Activated B cell treated with CpG ODN at 0.5 μM for 24 hours (primary cell): ENCODE data around the gene RIPPLY1. TPM values are rescaled to one million over a fixed set of nuclear protein-coding genes. Genes with fewer than 3 reads are reported as not detected.

ENCODE experiments used
- ATAC-seq: fragments of 200-7000 bp; cut with Tn5 transposase; one replicate; pipeline ENCODE4 v1.10.0; 2021; ENCODE audit warnings: low read depth, mild to moderate bottlenecking, moderate library complexity
- CTCF ChIA-PET: fragments of 350-600 bp; sonication (Branson Sonifier 250); formaldehyde crosslinking; loops from one replicate; lab custom pipeline; 2021; ENCODE audit warnings: antibody characterized with exemption; lab: Charles Lee
- POLR2A ChIA-PET: fragments of 350-600 bp; sonication (Branson Sonifier 250); formaldehyde crosslinking; loops from one replicate; lab custom pipeline; 2021; ENCODE audit warnings: antibody characterized with exemption; lab: Charles Lee
- DNase-seq: peaks from one replicate; pipeline ENCODE4 v3.0.0; 2022
- H3K27ac Mint-ChIP-seq: one replicate; pipeline ENCODE4 v1.8.0; 2020; ENCODE audit warnings: mixed read lengths
- H3K27me3 Mint-ChIP-seq: one replicate; pipeline ENCODE4 v1.8.0; 2021; ENCODE audit warnings: mixed read lengths
- H3K36me3 Mint-ChIP-seq: one replicate; pipeline ENCODE4 v1.8.0; 2021; ENCODE audit warnings: low read depth, mixed read lengths
- H3K4me1 Mint-ChIP-seq: one replicate; pipeline ENCODE4 v1.8.0; 2021; ENCODE audit warnings: mixed read lengths
- H3K4me3 Mint-ChIP-seq: one replicate; pipeline ENCODE4 v1.8.0; 2020; ENCODE audit warnings: mild to moderate bottlenecking, mixed read lengths
- H3K9me3 Mint-ChIP-seq: one replicate; pipeline ENCODE4 v1.8.0; 2020; ENCODE audit warnings: mixed read lengths
- intact Hi-C: fragments of 100-400 bp; cut with micrococcal nuclease; formaldehyde crosslinking; loops from one replicate; pipeline ENCODE4 v1.15.1; 2024
- total RNA-seq: library from RNA; stranded (reverse); gene quantifications from 2 replicates; pipeline ENCODE4 v1.2.3, GENCODE V29; 2022
- TF ChIP-seq, protein P1 (sequence below): fragments of 200-600 bp; IDR thresholded peaks from one replicate; pipeline ENCODE4 v1.8.0; 2022; ENCODE audit warnings: antibody characterized with exemption, mild to moderate bottlenecking

The RIPPLY1 gene
- total RNA-seq, 1 donor from 2014 or later, result not detected

GRCh38 chrX:106949366-106949765, 46.2 kb upstream of the RIPPLY1 start:
- Mint-ChIP-seq H3K36me3 (no peaks in the 10 kb centered on the region), H3K9me3 (no peaks in the 10 kb centered on the region), H3K27ac (no peak overlapping the region), H3K4me1 (no peaks in the 10 kb centered on the region), H3K27me3 (no peaks in the 10 kb centered on the region), H3K4me3 (no peak overlapping the region)
- no peak for ATAC-seq
- intact Hi-C loops, result no loop called here
- ChIA-PET CTCF (no interaction called here), POLR2A (no interaction called here)
- TF ChIP-seq, protein P1, sequence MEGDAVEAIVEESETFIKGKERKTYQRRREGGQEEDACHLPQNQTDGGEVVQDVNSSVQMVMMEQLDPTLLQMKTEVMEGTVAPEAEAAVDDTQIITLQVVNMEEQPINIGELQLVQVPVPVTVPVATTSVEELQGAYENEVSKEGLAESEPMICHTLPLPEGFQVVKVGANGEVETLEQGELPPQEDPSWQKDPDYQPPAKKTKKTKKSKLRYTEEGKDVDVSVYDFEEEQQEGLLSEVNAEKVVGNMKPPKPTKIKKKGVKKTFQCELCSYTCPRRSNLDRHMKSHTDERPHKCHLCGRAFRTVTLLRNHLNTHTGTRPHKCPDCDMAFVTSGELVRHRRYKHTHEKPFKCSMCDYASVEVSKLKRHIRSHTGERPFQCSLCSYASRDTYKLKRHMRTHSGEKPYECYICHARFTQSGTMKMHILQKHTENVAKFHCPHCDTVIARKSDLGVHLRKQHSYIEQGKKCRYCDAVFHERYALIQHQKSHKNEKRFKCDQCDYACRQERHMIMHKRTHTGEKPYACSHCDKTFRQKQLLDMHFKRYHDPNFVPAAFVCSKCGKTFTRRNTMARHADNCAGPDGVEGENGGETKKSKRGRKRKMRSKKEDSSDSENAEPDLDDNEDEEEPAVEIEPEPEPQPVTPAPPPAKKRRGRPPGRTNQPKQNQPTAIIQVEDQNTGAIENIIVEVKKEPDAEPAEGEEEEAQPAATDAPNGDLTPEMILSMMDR, result no peak
- DNase-seq, result no peak

- ChIA-PET POLR2A (no interaction called here), CTCF (no interaction called here)
- Mint-ChIP-seq H3K27me3 (no peaks in the 10 kb centered on the region), H3K27ac (no peak overlapping the region), H3K9me3 (no peaks in the 10 kb centered on the region), H3K4me1 (no peaks in the 10 kb centered on the region), H3K4me3 (no peak overlapping the region), H3K36me3 (no peaks in the 10 kb centered on the region)
- no peak for DNase-seq
- intact Hi-C loops, result no loop called here
- TF ChIP-seq, protein P1, result no peak
- no peak for ATAC-seq
These were observed 45.5 kb upstream of the RIPPLY1 start for GRCh38 chrX:106948641-106949040.

- TF ChIP-seq, protein P1, result no peak
- no peaks in the 10 kb centered on the region for H3K4me1 Mint-ChIP-seq
- POLR2A ChIA-PET, result no interaction called here
- DNase-seq (no peak), ATAC-seq (no peak)
- H3K9me3 Mint-ChIP-seq, result no peaks in the 10 kb centered on the region
- H3K36me3 Mint-ChIP-seq, result peaks cover 6% of the 10 kb centered on the region
- intact Hi-C loops, result no loop called here
- CTCF ChIA-PET, result no interaction called here
- H3K27ac Mint-ChIP-seq, result no peak overlapping the region
- no peak overlapping the region for H3K4me3 Mint-ChIP-seq
- no peaks in the 10 kb centered on the region for H3K27me3 Mint-ChIP-seq
These were observed 43.3 kb upstream of the RIPPLY1 start for GRCh38 chrX:106946464-106946863.

DNA sequence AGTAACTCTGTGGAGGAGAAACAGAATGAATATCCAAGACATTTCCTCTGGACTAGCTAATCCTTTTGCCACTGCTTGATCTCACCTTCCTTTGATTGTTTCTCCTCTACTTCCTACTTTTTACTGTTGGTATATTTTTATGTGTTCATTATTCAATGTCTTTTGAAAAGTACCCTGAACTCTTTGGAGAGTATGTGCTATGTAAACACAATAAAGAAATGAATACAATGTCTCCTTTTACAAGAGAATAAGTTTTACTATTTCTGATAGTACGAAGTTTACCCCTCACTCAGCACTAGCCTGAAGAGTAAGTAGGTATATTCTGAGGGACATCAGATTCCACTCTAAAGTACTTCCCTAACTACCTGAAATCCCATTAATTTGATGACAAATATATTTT, 36.9 kb upstream of the RIPPLY1 start:
- H3K9me3 Mint-ChIP-seq, result no peaks in the 10 kb centered on the region
- intact Hi-C loops, result no loop called here
- no peak overlapping the region for H3K4me3 Mint-ChIP-seq
- ATAC-seq (no peak), DNase-seq (no peak)
- H3K36me3 Mint-ChIP-seq, result peaks cover 6% of the 10 kb centered on the region
- no peaks in the 10 kb centered on the region for H3K4me1 Mint-ChIP-seq
- H3K27me3 Mint-ChIP-seq, result no peaks in the 10 kb centered on the region
- TF ChIP-seq, protein P1, result no peak
- CTCF ChIA-PET, result no interaction called here
- no peak overlapping the region for H3K27ac Mint-ChIP-seq
- POLR2A ChIA-PET, result no interaction called here

- TF ChIP-seq, protein P1, result no peak
- H3K4me1 Mint-ChIP-seq, result no peaks in the 10 kb centered on the region
- ATAC-seq, result no peak
- intact Hi-C loops, result no loop called here
- no peak overlapping the region for H3K4me3 Mint-ChIP-seq
- POLR2A ChIA-PET, result no interaction called here
- no peaks in the 10 kb centered on the region for H3K27me3 Mint-ChIP-seq
- DNase-seq, result no peak
- H3K27ac Mint-ChIP-seq, result no peak overlapping the region
- CTCF ChIA-PET, result no interaction called here
- peaks cover 6% of the 10 kb centered on the region for H3K36me3 Mint-ChIP-seq
- H3K9me3 Mint-ChIP-seq, result no peaks in the 10 kb centered on the region
These were observed 36.4 kb upstream of the RIPPLY1 start for GRCh38 chrX:106939566-106939965.
